AG09319 (cell line): ENCODE data around the gene ASTN2.

Experiments used
- DNase-seq: peaks from one replicate; pipeline ENCODE4 v3.0.0-alpha.2; 2010; ENCODE audit warnings: low read depth; ENCODE audit errors: extremely low read depth
- CTCF ChIP-seq: IDR thresholded peaks from 2 replicates; pipeline ENCODE4 v1.5.1; 2011; ENCODE audit warnings: low read depth, mild to moderate bottlenecking, inconsistent platforms, low read length, moderate library complexity

Gene ASTN2

GRCh38 chr9:116763770-116764169 lies 651.1 kb downstream of the ASTN2 start:
- TF ChIP-seq CTCF: no peak
- DNase-seq: no peak

DNA sequence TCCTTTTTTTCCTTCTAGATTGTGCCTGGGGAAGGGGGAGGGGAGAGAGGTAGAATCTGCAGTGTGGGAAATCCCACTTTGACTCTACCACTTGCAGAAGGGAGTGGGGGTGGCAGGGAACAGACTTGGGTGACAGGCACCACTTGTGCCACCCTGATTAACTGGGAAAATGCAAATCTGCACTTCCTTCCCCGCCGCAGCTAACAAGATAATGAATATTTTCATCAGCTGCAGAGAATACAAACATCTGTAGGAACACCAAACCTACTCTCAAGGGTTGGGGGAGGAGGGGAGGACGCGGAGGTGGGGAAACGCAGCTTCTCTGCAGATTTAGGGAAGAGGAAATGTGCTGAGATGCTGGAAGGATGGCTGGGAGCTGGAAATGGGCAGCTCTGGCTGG lies 654.2 kb downstream of the ASTN2 start:
- DNase-seq: no peak
- TF ChIP-seq CTCF: no peak

DNA sequence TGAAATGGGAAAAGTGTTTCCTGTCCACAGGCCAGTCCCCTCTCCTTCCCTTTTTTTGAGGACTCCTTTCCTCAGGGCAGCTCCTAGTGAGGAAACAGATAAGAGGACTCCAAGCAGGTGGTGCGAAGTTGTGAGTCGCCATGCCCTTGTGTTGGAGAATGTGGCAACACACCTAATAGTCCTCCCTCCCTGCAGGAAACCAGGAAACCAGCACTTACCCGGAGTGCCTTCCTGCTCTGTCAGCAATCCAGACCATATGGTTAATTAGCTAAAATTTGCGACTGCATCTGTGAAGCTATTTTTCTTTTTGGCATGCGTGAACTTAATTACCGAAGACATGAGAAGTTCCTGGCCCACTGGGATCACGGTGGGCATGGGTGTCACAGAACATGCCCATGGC lies 657.8 kb downstream of the ASTN2 start:
- DNase-seq: no peak
- TF ChIP-seq CTCF: no peak

DNA sequence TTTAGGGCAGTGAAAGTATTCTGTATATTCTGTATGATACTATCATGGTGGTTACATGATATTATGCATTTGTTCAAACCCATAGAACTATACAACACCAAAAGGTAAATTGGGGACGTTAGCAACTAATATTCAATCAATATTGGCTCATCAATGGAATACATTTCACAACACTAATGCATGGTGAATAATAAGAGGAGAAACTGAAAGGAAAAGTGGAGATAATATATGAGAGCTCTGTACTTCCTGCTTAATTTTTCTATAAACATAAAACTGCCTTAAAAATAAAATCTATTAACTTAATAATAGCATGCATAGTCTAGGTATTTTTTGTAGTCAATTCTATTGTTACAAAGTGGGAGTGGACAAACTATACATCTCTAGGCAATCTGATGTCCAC lies 661.5 kb downstream of the ASTN2 start:
- DNase-seq: no peak
- TF ChIP-seq CTCF: no peak

GRCh38 chr9:116750510-116750909 lies 664.3 kb downstream of the ASTN2 start:
- no peak for DNase-seq

GRCh38 chr9:116749772-116750171 lies 665.1 kb downstream of the ASTN2 start:
- no peak for DNase-seq
- no peak for TF ChIP-seq CTCF

More at GRCh38 chr9:116750510-116750909, 664.3 kb downstream of the ASTN2 start:
- no peak for TF ChIP-seq CTCF

- no peak for DNase-seq
- no peak for TF ChIP-seq CTCF
These were observed 665.7 kb downstream of the ASTN2 start for GRCh38 chr9:116749176-116749575.
